ENCODE data around the gene TOR1A.

Gene TOR1A

GRCh38 chr9:129868872-129869486 lies 45.0 kb upstream of the TOR1A start:
- Histone ChIP-seq H3K4me1 (ENCODE audit: insufficient read depth, low read length, poor library complexity, severe bottlenecking) (peaks cover 29% of the 10 kb centered on the region), H3K36me3 (ENCODE audit: insufficient read depth, low read length) (no peaks in the 10 kb centered on the region), H2AFZ (ENCODE audit: low read length) (no peak overlapping the region), H4K20me1 (ENCODE audit: insufficient read depth, low read length, poor library complexity, severe bottlenecking) (no peaks in the 10 kb centered on the region), H3K9ac (ENCODE audit: low read depth, low read length, poor library complexity, severe bottlenecking) (no peak overlapping the region), H3F3A (ENCODE audit: low read depth) (no peaks in the 10 kb centered on the region), H3K9me2 (replicated peaks; ENCODE audit: low read depth, low read length) (no peaks in the 10 kb centered on the region), H3K9me3 (ENCODE audit: insufficient read depth, low read depth, low read length) (no peaks in the 10 kb centered on the region), H3K4me2 (ENCODE audit: low read depth, low read length, poor library complexity, severe bottlenecking) (no peak overlapping the region), H3K79me2 (ENCODE audit: insufficient read depth, low read length) (no peaks in the 10 kb centered on the region), H3K4me3 (ENCODE audit: low read length, poor library complexity, severe bottlenecking) (no peak overlapping the region), H3K27me3 (ENCODE audit: insufficient read depth, low read length, poor library complexity, severe bottlenecking) (no peaks in the 10 kb centered on the region)
- TF ChIP-seq EZH2phosphoT487 (IDR thresholded peaks at IDR 0.05; ENCODE audit: borderline replicate concordance) (no peak), CTCF (conservative IDR thresholded peaks at IDR 0.05; ENCODE audit: low read length) (no peak)

DNA sequence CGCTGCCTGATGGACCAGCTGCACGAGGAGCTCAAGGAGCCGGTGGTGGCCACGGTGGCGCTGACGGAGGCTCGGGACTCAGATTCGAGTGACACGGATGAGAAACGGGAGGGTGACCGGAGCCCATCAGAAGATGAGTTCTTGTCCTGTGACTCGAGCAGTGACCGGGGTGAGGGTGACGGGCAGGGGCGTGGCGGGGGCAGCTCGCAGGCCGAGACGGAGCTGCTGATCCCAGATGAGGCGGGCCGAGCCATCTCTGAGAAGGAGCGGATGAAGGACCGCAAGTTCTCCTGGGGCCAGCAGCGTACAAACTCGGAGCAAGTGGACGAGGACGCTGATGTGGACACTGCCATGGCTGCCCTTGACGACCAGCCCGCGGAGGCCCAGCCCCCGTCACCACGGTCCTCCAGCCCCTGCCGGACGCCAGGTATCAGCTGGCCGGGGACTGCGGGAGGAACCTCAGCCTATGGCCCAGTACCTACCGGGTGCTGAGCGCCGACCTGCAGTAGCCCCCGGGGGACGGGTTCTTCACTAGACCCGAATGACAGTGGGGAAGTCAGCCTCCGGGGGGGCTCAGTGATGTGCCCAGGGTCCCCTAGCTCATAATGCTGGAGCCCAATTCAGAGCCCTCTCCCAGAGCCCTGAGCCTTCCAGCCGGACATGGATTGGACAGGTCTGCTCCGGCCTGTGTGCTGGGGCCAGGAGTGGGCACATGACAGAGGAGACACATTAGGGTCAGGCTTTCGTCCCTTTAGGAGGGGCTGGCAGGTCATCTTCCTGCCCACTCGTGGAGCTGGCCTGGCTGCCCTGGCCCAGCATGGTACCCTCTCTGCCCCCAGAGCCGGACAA lies 44.3 kb upstream of the TOR1A start:
- Histone ChIP-seq H3K9ac (ENCODE audit: low read depth, low read length, poor library complexity, severe bottlenecking) (no peak overlapping the region), H3K79me2 (ENCODE audit: insufficient read depth, low read length) (no peaks in the 10 kb centered on the region)

More for the DNA sequence above, 44.3 kb upstream of the TOR1A start:
- Histone ChIP-seq H3F3A (ENCODE audit: low read depth) (no peaks in the 10 kb centered on the region), H3K36me3 (ENCODE audit: insufficient read depth, low read length) (no peaks in the 10 kb centered on the region), H2AFZ (ENCODE audit: low read length) (no peak overlapping the region), H3K27me3 (ENCODE audit: insufficient read depth, low read length, poor library complexity, severe bottlenecking) (no peaks in the 10 kb centered on the region), H3K9me2 (replicated peaks; ENCODE audit: low read depth, low read length) (no peaks in the 10 kb centered on the region), H4K20me1 (ENCODE audit: insufficient read depth, low read length, poor library complexity, severe bottlenecking) (no peaks in the 10 kb centered on the region), H3K4me1 (ENCODE audit: insufficient read depth, low read length, poor library complexity, severe bottlenecking) (peaks cover 37% of the 10 kb centered on the region), H3K4me3 (ENCODE audit: low read length, poor library complexity, severe bottlenecking) (no peak overlapping the region), H3K9me3 (ENCODE audit: insufficient read depth, low read depth, low read length) (no peaks in the 10 kb centered on the region), H3K4me2 (ENCODE audit: low read depth, low read length, poor library complexity, severe bottlenecking) (no peak overlapping the region)
- TF ChIP-seq EZH2phosphoT487 (IDR thresholded peaks at IDR 0.05; ENCODE audit: borderline replicate concordance) = no peak
- TF ChIP-seq CTCF (conservative IDR thresholded peaks at IDR 0.05; ENCODE audit: low read length) = no peak
